SU-DHL-6 (cell line): ENCODE measurements around the gene KRT12.

Experiments
- H2AFZ ChIP-seq: fragments of 200-600 bp; sonication (generic); 2 replicates; pipeline ENCODE4 v1.6.1; 2014; ENCODE audit warnings: low read depth, mild to moderate bottlenecking, moderate library complexity, mixed read lengths, antibody characterized with exemption, low read length; ENCODE audit not compliant: severe bottlenecking
- H3F3A ChIP-seq: fragments of 200-600 bp; shearing (Covaris generic); 2 replicates; pipeline ENCODE4 v1.6.0; 2016; ENCODE audit warnings: antibody characterized with exemption, mild to moderate bottlenecking; ENCODE audit not compliant: insufficient read depth
- H3K27ac ChIP-seq: fragments of 200-600 bp; sonication (generic); 2 replicates; pipeline ENCODE4 v1.5.1; 2016; ENCODE audit warnings: low read depth, mild to moderate bottlenecking, low read length, moderate library complexity, mixed read lengths
- H3K27me3 ChIP-seq: fragments of 200-600 bp; sonication (generic), shearing (Covaris generic); 2 replicates; pipeline ENCODE4 v1.6.0; 2014; ENCODE audit warnings: mild to moderate bottlenecking, low read length
- H3K36me3 ChIP-seq: fragments of 200-600 bp; sonication (generic); 2 replicates; pipeline ENCODE4 v1.6.1; 2014; ENCODE audit warnings: mild to moderate bottlenecking, low read length, mixed read lengths
- H3K4me2 ChIP-seq: fragments of 300-600, 200-600 bp; shearing (Covaris generic), sonication (generic); 2 replicates; pipeline ENCODE4 v1.6.0; 2014; ENCODE audit warnings: low read length, low read depth, mild to moderate bottlenecking; ENCODE audit not compliant: poor library complexity, severe bottlenecking
- H3K4me3 ChIP-seq: fragments of 200-600 bp; sonication (generic); 2 replicates; pipeline ENCODE4 v1.5.1; 2014; ENCODE audit warnings: antibody characterized with exemption, low read length, mild to moderate bottlenecking, mixed read lengths; ENCODE audit not compliant: insufficient read depth, poor library complexity, severe bottlenecking
- H3K79me2 ChIP-seq: fragments of 200-600 bp; sonication (generic); 2 replicates; pipeline ENCODE4 v1.6.1; 2014; ENCODE audit warnings: mild to moderate bottlenecking, low read length, moderate library complexity; ENCODE audit not compliant: insufficient read depth
- H3K9ac ChIP-seq: fragments of 200-600 bp; sonication (generic); 2 replicates; pipeline ENCODE4 v1.7.0; 2014; ENCODE audit warnings: mild to moderate bottlenecking, low read length
- H3K9me2 ChIP-seq: fragments of 200-600 bp; sonication (generic); replicated peaks from 2 replicates; pipeline ENCODE4 v1.6.1; 2014; ENCODE audit warnings: low read length; ENCODE audit not compliant: insufficient read depth
- H3K9me3 ChIP-seq: fragments of 200-600 bp; sonication (generic); 2 replicates; pipeline ENCODE4 v1.6.1; 2014; ENCODE audit warnings: low read length, mixed read lengths; ENCODE audit not compliant: insufficient read depth
- H4K20me1 ChIP-seq: fragments of 200-600 bp; sonication (generic); 2 replicates; pipeline ENCODE4 v1.6.1; 2014; ENCODE audit warnings: low read depth, mild to moderate bottlenecking, antibody characterized with exemption, low read length, moderate library complexity, mixed read lengths
- EZH2phosphoT487 ChIP-seq: fragments of 200-600 bp; sonication (generic), shearing (Covaris generic); conservative IDR thresholded peaks from 2 replicates; pipeline ENCODE4 v1.6.1; 2018; ENCODE audit warnings: mild to moderate bottlenecking, antibody characterized with exemption, low read length, moderate library complexity, mixed read lengths
- TF ChIP-seq, protein P1 (sequence below): fragments of 200-600 bp; sonication (generic); IDR thresholded peaks from one replicate; pipeline ENCODE4 v1.5.1; 2017; ENCODE audit warnings: antibody characterized with exemption, mild to moderate bottlenecking, low read length, moderate library complexity; ENCODE audit not compliant: insufficient read depth, poor library complexity, severe bottlenecking

The KRT12 gene

DNA sequence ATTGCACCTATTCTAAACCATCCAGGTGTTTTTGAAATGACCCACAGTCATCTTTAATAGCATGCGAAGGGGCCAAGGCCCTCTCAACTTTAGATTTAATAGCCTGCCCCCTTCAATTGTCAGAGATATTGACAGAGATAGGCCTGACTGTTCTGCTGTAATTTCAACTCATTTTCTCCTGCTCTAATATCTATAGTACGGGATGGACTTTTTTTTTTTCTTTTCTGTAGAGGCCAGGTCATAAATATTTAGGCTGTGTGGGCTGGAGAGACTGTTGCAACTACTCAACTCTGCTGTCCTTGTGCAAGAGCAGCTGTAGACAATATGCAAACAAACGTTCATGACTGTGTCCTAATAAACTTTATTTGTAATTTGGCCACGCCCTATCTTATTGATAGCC lies 42.7 kb upstream of the KRT12 start:
- Histone ChIP-seq H3K9ac (no peak overlapping the region), H3K27me3 (no peaks in the 10 kb centered on the region), H4K20me1 (no peaks in the 10 kb centered on the region), H3K27ac (no peak overlapping the region), H3K9me3 (no peaks in the 10 kb centered on the region), H3K4me2 (no peak overlapping the region), H3K4me3 (no peak overlapping the region), H3F3A (no peaks in the 10 kb centered on the region), H3K36me3 (no peaks in the 10 kb centered on the region), H2AFZ (no peak overlapping the region), H3K79me2 (no peaks in the 10 kb centered on the region), H3K9me2 (no peaks in the 10 kb centered on the region)
- TF ChIP-seq, protein P1, sequence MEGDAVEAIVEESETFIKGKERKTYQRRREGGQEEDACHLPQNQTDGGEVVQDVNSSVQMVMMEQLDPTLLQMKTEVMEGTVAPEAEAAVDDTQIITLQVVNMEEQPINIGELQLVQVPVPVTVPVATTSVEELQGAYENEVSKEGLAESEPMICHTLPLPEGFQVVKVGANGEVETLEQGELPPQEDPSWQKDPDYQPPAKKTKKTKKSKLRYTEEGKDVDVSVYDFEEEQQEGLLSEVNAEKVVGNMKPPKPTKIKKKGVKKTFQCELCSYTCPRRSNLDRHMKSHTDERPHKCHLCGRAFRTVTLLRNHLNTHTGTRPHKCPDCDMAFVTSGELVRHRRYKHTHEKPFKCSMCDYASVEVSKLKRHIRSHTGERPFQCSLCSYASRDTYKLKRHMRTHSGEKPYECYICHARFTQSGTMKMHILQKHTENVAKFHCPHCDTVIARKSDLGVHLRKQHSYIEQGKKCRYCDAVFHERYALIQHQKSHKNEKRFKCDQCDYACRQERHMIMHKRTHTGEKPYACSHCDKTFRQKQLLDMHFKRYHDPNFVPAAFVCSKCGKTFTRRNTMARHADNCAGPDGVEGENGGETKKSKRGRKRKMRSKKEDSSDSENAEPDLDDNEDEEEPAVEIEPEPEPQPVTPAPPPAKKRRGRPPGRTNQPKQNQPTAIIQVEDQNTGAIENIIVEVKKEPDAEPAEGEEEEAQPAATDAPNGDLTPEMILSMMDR = no peak
- no peak for TF ChIP-seq EZH2phosphoT487

GRCh38 chr17:40909351-40909750 lies 42.3 kb upstream of the KRT12 start:
- H3K9me2 ChIP-seq = no peaks in the 10 kb centered on the region
- no peak overlapping the region for H3K4me3 ChIP-seq
- no peak overlapping the region for H3K4me2 ChIP-seq
- no peaks in the 10 kb centered on the region for H3K9me3 ChIP-seq
- no peak for TF ChIP-seq EZH2phosphoT487
- TF ChIP-seq, protein P1 = peak; percentile 54
- H3K27ac ChIP-seq = no peak overlapping the region
- H2AFZ ChIP-seq = no peak overlapping the region
- no peak overlapping the region for H3K9ac ChIP-seq
- no peaks in the 10 kb centered on the region for H4K20me1 ChIP-seq
- no peaks in the 10 kb centered on the region for H3K79me2 ChIP-seq
- H3F3A ChIP-seq = no peaks in the 10 kb centered on the region
- H3K27me3 ChIP-seq = no peaks in the 10 kb centered on the region
- no peaks in the 10 kb centered on the region for H3K36me3 ChIP-seq

DNA sequence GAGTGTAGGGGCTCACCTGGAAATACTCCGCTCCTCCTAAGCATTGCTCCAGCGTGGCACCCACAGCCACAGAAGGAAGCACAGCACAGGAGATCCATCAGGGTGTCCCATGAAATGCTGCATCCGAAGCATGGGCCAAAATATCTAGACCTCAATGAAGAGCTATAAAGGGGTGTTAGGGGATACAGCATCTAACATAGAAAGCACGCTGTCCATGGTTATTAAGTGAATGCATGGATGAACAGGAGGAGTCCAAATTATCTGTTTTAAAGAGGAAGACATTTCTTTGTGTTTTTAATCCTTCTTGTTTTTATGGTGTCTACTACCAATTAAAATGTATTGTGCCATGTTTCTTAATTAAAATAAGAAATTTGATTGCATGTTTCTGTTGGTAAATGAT lies 39.6 kb upstream of the KRT12 start:
- Histone ChIP-seq H2AFZ (no peak overlapping the region), H3K4me3 (no peak overlapping the region), H3K9me2 (no peaks in the 10 kb centered on the region), H3F3A (no peaks in the 10 kb centered on the region), H3K36me3 (no peaks in the 10 kb centered on the region), H3K9me3 (no peaks in the 10 kb centered on the region), H4K20me1 (no peaks in the 10 kb centered on the region), H3K79me2 (no peaks in the 10 kb centered on the region), H3K27me3 (no peaks in the 10 kb centered on the region), H3K9ac (no peak overlapping the region), H3K4me2 (no peak overlapping the region), H3K27ac (no peak overlapping the region)
- TF ChIP-seq, protein P1 = no peak
- no peak for TF ChIP-seq EZH2phosphoT487
